ENCODE data around the gene RASGRP4. TPM values are rescaled to one million over a fixed set of nuclear protein-coding genes. Genes with fewer than 3 reads are reported as not detected.

The RASGRP4 gene
- total RNA-seq, 1 donor from 2014 or later, result not detected

DNA sequence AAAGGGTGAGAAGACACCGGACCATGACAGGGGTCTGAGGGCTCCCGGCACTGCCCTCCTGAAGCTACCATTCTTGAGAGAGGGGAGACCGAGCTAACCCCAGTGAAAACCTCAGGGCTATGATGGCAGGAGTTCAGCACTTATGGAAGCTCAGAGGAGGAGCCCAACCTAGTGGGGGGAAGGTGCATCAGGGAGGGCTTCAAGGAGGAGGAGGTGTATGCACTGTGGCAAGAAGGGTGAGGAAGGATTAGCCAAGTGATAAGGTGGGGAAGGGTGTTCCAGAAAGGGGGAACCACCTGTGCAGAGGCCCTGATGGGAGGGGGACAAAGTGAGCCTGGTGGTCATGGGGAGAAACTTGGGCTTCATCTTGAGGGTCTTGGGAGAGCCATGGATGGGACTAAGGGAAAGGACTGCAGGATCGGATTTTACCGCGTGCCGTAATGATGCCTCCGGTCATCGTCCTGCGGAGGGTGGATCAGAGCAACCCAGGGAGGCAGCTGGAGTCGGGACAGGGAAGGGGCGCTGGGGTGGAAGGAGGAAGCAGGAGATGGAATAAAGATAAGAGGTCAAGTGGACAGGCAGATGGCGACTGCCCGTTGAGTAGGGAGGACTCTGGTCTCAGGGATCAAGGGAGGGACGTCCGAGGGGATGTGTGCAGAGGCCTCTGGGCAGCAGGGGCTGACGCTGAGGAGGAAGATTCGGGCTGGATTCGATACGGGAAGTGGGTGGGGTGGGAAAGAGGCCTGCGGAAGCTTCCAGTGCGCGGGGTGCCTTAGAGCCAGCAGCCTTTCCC, 65.0 kb downstream of the RASGRP4 start:
- DNase-seq (ENCODE audit: low read depth) (no peak), FAIRE-seq (no peak)
- H4K20me1 ChIP-seq (ENCODE audit: insufficient read depth, low read length), result no peaks in the 10 kb centered on the region
- Mint-ChIP-seq H3K4me1 (ENCODE audit: low read depth, unreplicated experiment) (no peaks in the 10 kb centered on the region), H3K9me3 (ENCODE audit: unreplicated experiment) (no peaks in the 10 kb centered on the region), H3K27ac (ENCODE audit: unreplicated experiment) (no peak overlapping the region), H3K36me3 (ENCODE audit: low read depth, unreplicated experiment) (no peaks in the 10 kb centered on the region), H3K27me3 (ENCODE audit: low read depth, unreplicated experiment) (peaks cover 43% of the 10 kb centered on the region), H3K4me3 (ENCODE audit: unreplicated experiment) (peak overlapping the region; percentile 85)
- no peak overlapping the region for H3K27ac ChIP-seq (ENCODE audit: low read depth, low read length)
- H3K4me1 ChIP-seq (ENCODE audit: insufficient read depth, low read length), result peaks cover 9% of the 10 kb centered on the region
- TF ChIP-seq CTCF (IDR thresholded peaks at IDR 0.05; ENCODE audit: insufficient read depth, low read depth, low read length) (no peak), EZH2 (IDR thresholded peaks at IDR 0.05; ENCODE audit: insufficient read depth, low read length) (no peak)
- H2AFZ ChIP-seq (ENCODE audit: low read depth, low read length), result peak overlapping the region; percentile 94
- H3K79me2 ChIP-seq (ENCODE audit: insufficient read depth, low read length), result no peaks in the 10 kb centered on the region
- H3K27me3 ChIP-seq (ENCODE audit: insufficient read depth, low read length), result peaks cover 29% of the 10 kb centered on the region
- H3K9me3 ChIP-seq (ENCODE audit: insufficient read depth, low read depth, low read length), result no peaks in the 10 kb centered on the region
- no peaks in the 10 kb centered on the region for H3K36me3 ChIP-seq (ENCODE audit: insufficient read depth, low read length)
- H3K9ac ChIP-seq (ENCODE audit: low read length), result no peak overlapping the region
- H3K4me2 ChIP-seq (ENCODE audit: low read length), result peak overlapping the region; percentile 85
- peak overlapping the region; percentile 65 for H3K4me3 ChIP-seq (ENCODE audit: insufficient read depth, low read depth, low read length)

DNA sequence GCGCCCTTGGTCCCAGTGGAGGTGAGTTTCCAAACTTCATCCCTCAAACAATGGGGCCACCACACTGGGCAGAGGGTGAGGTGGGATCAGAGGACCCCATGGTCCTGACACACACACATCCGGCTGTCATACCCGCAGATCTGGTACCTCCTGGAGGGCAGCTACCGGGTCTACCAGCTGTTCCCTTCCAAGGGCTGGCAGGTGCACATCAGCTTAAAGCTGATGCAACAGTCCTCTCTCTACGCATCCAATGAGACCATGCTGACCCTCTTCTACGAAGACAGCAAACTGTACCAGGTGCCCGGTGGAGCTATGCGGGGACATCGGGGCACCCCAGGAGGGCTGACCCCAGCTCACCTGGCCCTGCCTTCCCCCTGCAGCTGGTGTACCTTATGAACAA, 65.7 kb downstream of the RASGRP4 start:
- H3K9me3 Mint-ChIP-seq (ENCODE audit: unreplicated experiment), result no peaks in the 10 kb centered on the region
- Histone ChIP-seq H3K36me3 (ENCODE audit: insufficient read depth, low read length) (no peaks in the 10 kb centered on the region), H3K79me2 (ENCODE audit: insufficient read depth, low read length) (no peaks in the 10 kb centered on the region), H3K27me3 (ENCODE audit: insufficient read depth, low read length) (peaks cover 29% of the 10 kb centered on the region), H3K4me3 (ENCODE audit: insufficient read depth, low read depth, low read length) (no peak overlapping the region), H4K20me1 (ENCODE audit: insufficient read depth, low read length) (no peaks in the 10 kb centered on the region), H3K9me3 (ENCODE audit: insufficient read depth, low read depth, low read length) (no peaks in the 10 kb centered on the region), H3K4me2 (ENCODE audit: low read length) (no peak overlapping the region), H3K4me1 (ENCODE audit: insufficient read depth, low read length) (peaks cover 9% of the 10 kb centered on the region), H2AFZ (ENCODE audit: low read depth, low read length) (no peak overlapping the region), H3K9ac (ENCODE audit: low read length) (no peak overlapping the region), H3K27ac (ENCODE audit: low read depth, low read length) (no peak overlapping the region)
- H3K27ac Mint-ChIP-seq (ENCODE audit: unreplicated experiment), result no peak overlapping the region
- DNase-seq (ENCODE audit: low read depth) (no peak), FAIRE-seq (no peak)
- H3K27me3 Mint-ChIP-seq (ENCODE audit: low read depth, unreplicated experiment), result peaks cover 46% of the 10 kb centered on the region
- no peaks in the 10 kb centered on the region for H3K36me3 Mint-ChIP-seq (ENCODE audit: low read depth, unreplicated experiment)
- no peaks in the 10 kb centered on the region for H3K4me1 Mint-ChIP-seq (ENCODE audit: low read depth, unreplicated experiment)
- TF ChIP-seq CTCF (IDR thresholded peaks at IDR 0.05; ENCODE audit: insufficient read depth, low read depth, low read length), result no peak
- TF ChIP-seq EZH2 (IDR thresholded peaks at IDR 0.05; ENCODE audit: insufficient read depth, low read length), result no peak
- H3K4me3 Mint-ChIP-seq (ENCODE audit: unreplicated experiment), result peak overlapping the region; percentile 85
